ENCODE data around the gene ROPN1B. TPM values are rescaled to one million over a fixed set of nuclear protein-coding genes. Genes with fewer than 3 reads are reported as not detected.
"Not testable (repeated sequence)": the region's sequence is repeated elsewhere in the genome, so short reads cannot be mapped to it uniquely, and the experiment has no call there.

The ROPN1B gene
- total RNA-seq, 2 experiments from 2014 or later: not detected

DNA sequence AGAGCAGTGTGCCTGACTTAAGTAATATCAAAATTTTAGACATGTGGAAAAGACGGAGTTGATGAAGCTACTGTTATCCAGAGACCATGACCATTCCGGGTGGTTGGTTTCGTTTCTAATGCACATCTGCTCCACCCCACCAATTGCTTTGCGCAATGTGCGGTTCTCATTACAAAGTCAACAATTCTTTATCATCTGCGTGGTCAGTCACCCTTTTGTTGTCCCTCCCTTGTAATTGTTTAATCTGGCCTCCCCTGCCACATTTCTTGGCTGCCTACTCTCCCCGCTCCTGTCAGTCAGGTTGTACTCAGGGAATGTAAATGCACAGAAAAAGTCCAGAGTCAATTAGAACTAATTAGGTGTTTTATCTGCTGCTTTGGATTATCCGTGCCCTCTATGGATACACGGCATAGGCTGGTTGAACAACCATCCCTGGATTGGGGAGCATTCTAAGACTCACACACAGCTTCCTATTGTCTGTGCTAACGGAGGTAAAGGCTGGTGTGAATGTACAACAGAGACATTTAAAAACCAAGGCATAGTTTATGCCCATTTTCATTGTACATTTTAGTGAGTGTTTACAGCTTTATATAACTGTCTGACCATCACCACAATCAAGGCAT is 33.6 kb upstream of the ROPN1B start:
- H3K36me3 Mint-ChIP-seq (ENCODE audit: low read depth); H3K27ac Mint-ChIP-seq; H3K4me3 Mint-ChIP-seq; CTCF ChIA-PET; H3K4me1 Mint-ChIP-seq (ENCODE audit: low read depth); DNase-seq; H3K9me3 Mint-ChIP-seq; intact Hi-C loops (cut with micrococcal nuclease): not testable (repeated sequence)
- peaks cover 11% of the 10 kb centered on the region for H3K27me3 Mint-ChIP-seq (ENCODE audit: low read depth)

DNA sequence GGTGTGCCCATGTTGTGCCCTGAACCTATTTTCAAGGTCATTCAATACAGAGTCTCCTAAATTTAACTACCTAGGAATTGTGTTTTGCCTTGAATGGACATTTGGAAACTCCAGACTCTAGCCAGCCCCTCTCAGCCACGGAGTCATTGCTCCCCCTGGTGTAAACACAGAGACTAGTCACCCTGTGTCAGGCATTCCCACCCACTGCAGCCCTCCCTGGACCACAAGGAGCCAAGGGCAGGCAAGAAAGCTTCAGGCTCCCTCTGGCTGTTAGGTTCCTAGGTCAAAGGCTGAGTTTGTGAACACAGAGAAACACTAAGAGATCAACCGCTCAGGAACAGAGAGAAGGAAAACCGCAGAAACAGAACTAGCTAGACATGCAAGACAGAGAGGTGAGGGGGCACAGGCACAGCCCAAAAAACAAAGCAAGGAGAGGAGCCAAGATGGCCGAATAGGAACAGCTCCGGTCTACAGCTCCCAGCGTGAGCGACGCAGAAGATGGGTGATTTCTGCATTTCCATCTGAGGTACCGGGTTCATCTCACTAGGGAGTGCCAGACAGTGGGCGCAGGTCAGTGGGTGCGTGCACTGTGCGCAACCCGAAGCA is 32.7 kb upstream of the ROPN1B start:
- DNase-seq; intact Hi-C loops (cut with micrococcal nuclease); H3K4me3 Mint-ChIP-seq; H3K27ac Mint-ChIP-seq; H3K36me3 Mint-ChIP-seq (ENCODE audit: low read depth); CTCF ChIA-PET; H3K9me3 Mint-ChIP-seq; H3K4me1 Mint-ChIP-seq (ENCODE audit: low read depth): not testable (repeated sequence)
- peaks cover 11% of the 10 kb centered on the region for H3K27me3 Mint-ChIP-seq (ENCODE audit: low read depth)

DNA sequence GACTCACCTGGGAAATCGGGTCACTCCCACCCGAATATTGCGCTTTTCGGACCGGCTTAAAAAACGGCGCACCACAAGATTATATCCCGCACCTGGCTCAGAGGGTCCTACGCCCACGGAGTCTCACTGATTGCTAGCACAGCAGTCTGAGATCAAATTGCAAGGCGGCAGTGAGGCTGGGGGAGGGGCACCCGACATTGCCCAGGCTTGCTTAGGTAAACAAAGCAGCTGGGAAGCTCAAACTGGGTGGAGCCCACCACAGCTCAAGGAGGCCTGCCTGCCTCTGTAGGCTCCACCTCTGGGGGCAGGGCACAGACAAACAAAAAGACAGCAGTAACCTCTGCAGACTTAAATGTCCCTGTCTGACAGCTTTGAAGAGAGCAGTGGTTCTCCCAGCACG is 32.1 kb upstream of the ROPN1B start:
- H3K4me1 Mint-ChIP-seq (ENCODE audit: low read depth); intact Hi-C loops (cut with micrococcal nuclease); H3K36me3 Mint-ChIP-seq (ENCODE audit: low read depth); DNase-seq; H3K9me3 Mint-ChIP-seq; H3K27ac Mint-ChIP-seq; CTCF ChIA-PET; H3K4me3 Mint-ChIP-seq: not testable (repeated sequence)
- H3K27me3 Mint-ChIP-seq (ENCODE audit: low read depth): peaks cover 11% of the 10 kb centered on the region

DNA sequence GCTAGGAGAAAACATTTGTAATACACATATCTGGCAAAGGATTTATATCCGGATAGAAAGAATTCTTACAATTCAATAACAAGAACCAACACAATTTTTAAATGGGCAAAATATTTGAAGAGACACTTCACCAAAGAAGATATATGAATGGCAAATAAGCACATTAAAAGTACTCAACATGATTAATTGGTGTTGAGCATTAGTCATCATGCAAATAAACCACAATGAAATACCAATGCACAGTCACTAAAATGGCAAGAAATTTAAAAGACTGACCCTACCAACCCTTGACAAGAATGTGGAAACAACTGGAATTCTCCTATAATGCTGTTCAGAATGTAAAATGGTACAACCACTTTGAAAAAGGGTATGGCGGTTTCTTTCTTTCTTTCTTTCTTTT is 21.2 kb upstream of the ROPN1B start:
- H3K4me1 Mint-ChIP-seq (ENCODE audit: low read depth); H3K27ac Mint-ChIP-seq; DNase-seq; intact Hi-C loops (cut with micrococcal nuclease); H3K9me3 Mint-ChIP-seq; H3K4me3 Mint-ChIP-seq; H3K36me3 Mint-ChIP-seq (ENCODE audit: low read depth); CTCF ChIA-PET: not testable (repeated sequence)
- H3K27me3 Mint-ChIP-seq (ENCODE audit: low read depth): peaks cover 18% of the 10 kb centered on the region

DNA sequence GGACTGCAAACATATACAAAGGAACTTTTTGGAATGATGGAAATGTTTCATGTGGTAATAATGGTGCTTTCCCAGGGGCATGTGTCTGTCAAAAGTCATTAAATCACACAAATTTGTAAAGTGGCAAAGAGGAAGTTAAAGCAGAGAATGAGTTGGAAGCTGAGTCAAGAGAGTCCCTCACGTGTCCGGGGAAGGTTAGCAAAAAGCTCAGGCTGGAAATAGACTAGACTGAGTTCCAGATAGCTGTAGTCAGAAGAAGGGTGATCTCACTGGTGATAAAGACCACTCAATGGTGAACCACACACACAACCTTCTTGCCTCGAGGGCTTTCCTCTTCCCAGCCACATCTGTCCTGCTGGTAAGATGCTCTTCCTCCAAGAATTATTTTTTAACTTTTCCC is 20.1 kb upstream of the ROPN1B start:
- H3K4me1 Mint-ChIP-seq (ENCODE audit: low read depth); H3K27ac Mint-ChIP-seq; H3K4me3 Mint-ChIP-seq; H3K9me3 Mint-ChIP-seq; intact Hi-C loops (cut with micrococcal nuclease); H3K36me3 Mint-ChIP-seq (ENCODE audit: low read depth); CTCF ChIA-PET: not testable (repeated sequence)
- peaks cover 22% of the 10 kb centered on the region for H3K27me3 Mint-ChIP-seq (ENCODE audit: low read depth)
- DNase-seq: peak; percentile 9

DNA sequence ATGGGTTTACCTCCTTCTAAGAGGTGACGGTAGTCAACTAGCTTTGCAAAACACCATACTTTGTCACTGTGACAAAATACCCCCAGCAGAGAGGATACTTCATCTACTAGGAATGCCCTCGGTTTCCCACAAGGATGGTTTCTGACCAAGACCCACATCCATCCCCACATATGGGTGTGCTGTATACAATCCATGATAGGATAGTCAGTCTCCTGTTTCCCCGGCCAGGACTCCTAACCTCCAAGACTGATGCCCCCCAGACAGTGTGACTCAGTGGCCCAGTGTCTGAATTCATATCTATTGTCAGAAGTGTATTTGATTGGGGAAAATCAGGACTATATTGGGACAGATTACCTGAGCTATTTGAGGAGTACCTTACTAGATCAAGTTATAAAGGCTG is 17.8 kb upstream of the ROPN1B start:
- CTCF ChIA-PET; H3K36me3 Mint-ChIP-seq (ENCODE audit: low read depth); intact Hi-C loops (cut with micrococcal nuclease); DNase-seq; H3K9me3 Mint-ChIP-seq; H3K4me3 Mint-ChIP-seq; H3K4me1 Mint-ChIP-seq (ENCODE audit: low read depth); H3K27ac Mint-ChIP-seq: not testable (repeated sequence)
- H3K27me3 Mint-ChIP-seq (ENCODE audit: low read depth): peaks cover 18% of the 10 kb centered on the region

DNA sequence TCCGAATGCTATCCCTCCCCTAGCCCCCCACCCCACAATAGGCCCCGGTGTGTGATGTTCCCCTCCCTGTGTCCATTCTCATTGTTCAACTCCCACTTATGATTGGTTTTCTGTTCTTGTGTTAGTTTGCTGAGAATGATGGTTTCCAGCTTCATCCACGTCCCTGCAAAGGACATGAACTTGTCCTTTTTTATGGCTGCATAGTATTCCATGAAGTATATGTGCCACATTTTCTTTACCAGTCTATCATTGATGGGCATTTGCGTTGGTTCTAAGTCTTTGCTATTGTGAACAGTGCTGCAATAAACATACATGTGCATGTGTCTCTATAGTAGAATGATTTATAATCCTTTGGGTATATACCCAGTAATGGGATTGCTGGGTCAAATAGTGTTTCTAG is 12.0 kb upstream of the ROPN1B start:
- H3K27ac Mint-ChIP-seq; DNase-seq; H3K4me3 Mint-ChIP-seq; intact Hi-C loops (cut with micrococcal nuclease); H3K36me3 Mint-ChIP-seq (ENCODE audit: low read depth); H3K9me3 Mint-ChIP-seq; CTCF ChIA-PET; H3K4me1 Mint-ChIP-seq (ENCODE audit: low read depth): not testable (repeated sequence)
- H3K27me3 Mint-ChIP-seq (ENCODE audit: low read depth): peaks cover 25% of the 10 kb centered on the region

DNA sequence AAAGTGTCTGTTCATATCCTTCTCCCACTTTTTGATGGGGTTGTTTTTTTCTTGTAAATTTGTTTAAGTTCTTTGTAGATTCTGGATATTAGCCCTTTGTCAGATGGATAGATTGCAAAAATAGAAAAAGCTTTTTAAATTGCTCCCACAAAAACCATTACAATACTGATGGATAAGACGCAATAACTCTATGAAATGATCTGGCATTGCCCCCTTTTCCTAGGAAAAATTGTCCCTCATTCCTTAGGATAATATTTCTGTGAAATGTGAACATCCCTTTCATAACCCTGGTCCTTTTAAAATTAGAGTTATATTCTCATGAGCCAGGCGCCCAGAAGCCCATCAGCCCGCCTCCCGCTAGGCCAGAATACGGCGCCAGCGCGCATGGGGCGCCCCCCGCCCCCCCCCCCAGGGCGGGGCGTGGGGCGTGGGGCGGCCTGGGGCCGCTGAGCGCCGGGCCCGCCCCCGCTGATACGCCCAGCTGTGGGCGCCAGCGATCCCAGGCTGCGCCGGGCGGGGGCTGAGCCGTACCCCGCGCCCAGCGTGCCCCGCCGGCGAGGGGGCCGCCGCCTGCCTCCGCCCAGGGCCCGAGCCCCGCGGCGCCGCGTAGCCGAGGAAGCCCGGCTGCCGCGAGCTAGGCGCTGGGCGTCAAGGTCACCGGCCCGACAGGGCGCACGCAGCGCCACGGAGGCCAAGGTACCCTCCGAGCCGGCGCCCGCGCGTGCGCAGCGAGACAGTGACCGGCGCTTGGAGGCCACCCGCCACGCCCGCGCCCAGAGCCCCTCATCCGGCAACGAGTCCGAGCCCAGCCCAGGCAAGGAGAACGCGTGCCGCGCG is 11.1 kb upstream of the ROPN1B start:
- CTCF ChIA-PET: no interaction called here
- no peaks in the 10 kb centered on the region for H3K4me1 Mint-ChIP-seq (ENCODE audit: low read depth)
- intact Hi-C loops (cut with micrococcal nuclease): no loop called here
- H3K27me3 Mint-ChIP-seq (ENCODE audit: low read depth): peaks cover 25% of the 10 kb centered on the region
- H3K9me3 Mint-ChIP-seq: peaks cover 3% of the 10 kb centered on the region
- no peak overlapping the region for H3K27ac Mint-ChIP-seq
- no peak for DNase-seq
- H3K36me3 Mint-ChIP-seq (ENCODE audit: low read depth): no peaks in the 10 kb centered on the region
- no peak overlapping the region for H3K4me3 Mint-ChIP-seq

DNA sequence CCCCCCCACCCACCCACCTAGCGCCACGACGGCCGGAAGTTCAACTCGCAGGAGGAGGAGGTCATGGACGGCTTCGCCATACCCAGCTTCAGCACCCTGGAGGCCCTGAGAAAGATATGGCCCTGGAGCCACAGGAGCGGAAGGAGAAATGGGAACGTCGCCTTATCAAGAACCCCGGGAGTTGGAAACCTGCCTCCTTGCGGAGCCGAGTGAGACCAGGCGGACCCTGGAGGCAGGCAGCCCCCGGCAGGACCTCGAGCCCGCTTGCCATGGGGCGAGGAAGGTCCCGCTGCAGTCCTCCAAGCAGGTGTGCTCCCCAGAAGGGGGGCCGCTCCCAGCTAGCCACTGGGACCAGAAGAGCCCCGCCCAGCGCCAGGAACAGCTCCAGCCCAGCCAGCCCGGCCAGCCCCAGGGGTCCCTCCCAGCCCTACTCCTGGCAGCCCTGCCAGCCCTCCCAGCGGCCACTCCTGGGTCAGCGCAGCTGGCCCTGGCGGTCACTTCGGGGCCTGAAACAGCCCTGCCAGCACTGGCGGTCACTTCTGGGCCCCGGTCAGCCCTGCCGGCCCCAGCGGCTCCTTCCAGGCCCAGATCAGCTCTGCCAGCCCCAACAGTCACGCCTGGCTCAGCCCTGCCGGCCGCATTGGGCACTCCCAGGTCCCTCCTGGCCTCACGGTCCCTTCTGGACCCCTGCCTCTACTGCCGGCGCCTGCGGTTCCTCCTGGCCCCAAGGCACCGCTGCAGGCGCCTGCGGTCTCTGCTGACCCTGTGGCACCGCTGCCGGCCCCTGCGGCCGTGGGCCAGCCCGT is 10.3 kb upstream of the ROPN1B start:
- H3K36me3 Mint-ChIP-seq (ENCODE audit: low read depth): no peaks in the 10 kb centered on the region
- H3K9me3 Mint-ChIP-seq: peaks cover 3% of the 10 kb centered on the region
- H3K27me3 Mint-ChIP-seq (ENCODE audit: low read depth): peaks cover 23% of the 10 kb centered on the region
- no peak overlapping the region for H3K4me3 Mint-ChIP-seq
- CTCF ChIA-PET: no interaction called here
- DNase-seq: no peak
- no peak overlapping the region for H3K27ac Mint-ChIP-seq
- intact Hi-C loops (cut with micrococcal nuclease): no loop called here
- no peaks in the 10 kb centered on the region for H3K4me1 Mint-ChIP-seq (ENCODE audit: low read depth)

DNA sequence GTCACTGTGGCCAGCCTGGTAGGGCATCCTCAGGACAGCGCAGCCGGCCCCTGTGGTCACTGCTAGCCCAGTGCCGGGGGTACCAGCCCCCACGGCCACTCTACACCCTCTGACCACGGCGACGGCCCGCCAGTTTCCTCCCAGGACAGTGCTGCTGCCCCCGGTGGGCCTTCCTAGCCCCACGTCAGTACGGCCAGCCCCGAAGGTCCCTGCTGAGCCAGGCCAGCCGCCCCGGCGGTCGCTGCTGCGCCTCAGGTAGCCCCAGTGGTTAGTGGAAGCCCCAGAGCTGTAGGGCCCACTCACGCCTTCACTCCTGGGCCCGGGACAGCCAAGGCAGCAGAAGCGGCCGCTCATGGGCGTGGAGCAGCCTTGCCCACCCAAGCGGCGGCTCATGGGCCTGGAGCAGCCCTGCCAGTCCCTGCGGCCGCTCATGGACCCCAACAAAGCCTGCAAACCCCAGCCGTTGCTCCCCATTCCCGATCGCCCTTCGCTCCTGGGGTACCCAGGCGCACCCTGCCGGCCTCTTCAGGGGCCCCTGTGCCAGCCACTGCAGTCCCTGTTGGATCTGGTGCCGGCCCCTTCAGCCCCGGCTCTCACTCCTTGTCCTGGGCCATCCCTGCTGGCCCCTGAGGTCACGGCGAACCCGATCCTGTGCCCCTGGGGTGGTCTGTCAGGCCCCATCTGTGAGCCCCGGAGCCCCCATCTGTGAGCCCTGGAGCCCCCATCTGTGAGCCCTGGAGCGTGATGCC is 9.5 kb upstream of the ROPN1B start:
- H3K27me3 Mint-ChIP-seq (ENCODE audit: low read depth): peaks cover 26% of the 10 kb centered on the region

DNA sequence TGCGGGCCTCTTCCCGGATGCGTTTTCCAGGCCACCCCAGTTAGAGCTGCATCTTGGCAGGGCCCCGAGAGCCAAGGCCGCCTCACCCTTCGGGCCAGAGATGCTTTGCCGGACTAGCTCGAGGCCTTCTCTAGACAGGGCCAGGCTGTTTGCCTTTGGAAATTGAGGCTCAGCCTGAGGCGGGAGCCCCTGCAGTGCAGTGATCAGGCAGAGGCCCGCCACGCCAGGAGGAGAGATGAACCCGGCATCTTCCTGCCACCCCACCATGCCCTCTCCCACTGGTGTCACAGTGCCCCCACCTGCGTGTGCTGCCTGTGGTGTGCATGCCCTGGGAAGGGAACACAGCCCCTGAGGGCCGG is 8.9 kb upstream of the ROPN1B start:
- H3K4me1 Mint-ChIP-seq (ENCODE audit: low read depth): no peaks in the 10 kb centered on the region
- no peaks in the 10 kb centered on the region for H3K36me3 Mint-ChIP-seq (ENCODE audit: low read depth)
- intact Hi-C loops (cut with micrococcal nuclease): no loop called here
- CTCF ChIA-PET: interaction anchor here (0.5 kb wide), 1 partner anchor 87 kb away, joined by 3 read pairs; no protein-coding TSS in a partner anchor
- peaks cover 26% of the 10 kb centered on the region for H3K27me3 Mint-ChIP-seq (ENCODE audit: low read depth)
- no peak overlapping the region for H3K4me3 Mint-ChIP-seq
- H3K9me3 Mint-ChIP-seq: peaks cover 3% of the 10 kb centered on the region
- H3K27ac Mint-ChIP-seq: no peak overlapping the region
- DNase-seq: no peak

More for the DNA sequence above, 9.5 kb upstream of the ROPN1B start:
- CTCF ChIA-PET: no interaction called here
- no peak for DNase-seq
- intact Hi-C loops (cut with micrococcal nuclease): no loop called here
- H3K27ac Mint-ChIP-seq: no peak overlapping the region
- no peak overlapping the region for H3K4me3 Mint-ChIP-seq
- no peaks in the 10 kb centered on the region for H3K36me3 Mint-ChIP-seq (ENCODE audit: low read depth)
- H3K9me3 Mint-ChIP-seq: peaks cover 3% of the 10 kb centered on the region
- H3K4me1 Mint-ChIP-seq (ENCODE audit: low read depth): no peaks in the 10 kb centered on the region

All from activated naive CD4-positive, alpha-beta T cell treated with anti-CD3 and anti-CD28 coated beads for 36 hours (primary cell).